ENCODE data around the gene DNAJC3. TPM values are rescaled to one million over a fixed set of nuclear protein-coding genes. Genes with fewer than 3 reads are reported as not detected.

The DNAJC3 gene
- total RNA-seq, 6 experiments from 2014 or later = 49.0 to 64.3 (median 51.7) TPM

DNA sequence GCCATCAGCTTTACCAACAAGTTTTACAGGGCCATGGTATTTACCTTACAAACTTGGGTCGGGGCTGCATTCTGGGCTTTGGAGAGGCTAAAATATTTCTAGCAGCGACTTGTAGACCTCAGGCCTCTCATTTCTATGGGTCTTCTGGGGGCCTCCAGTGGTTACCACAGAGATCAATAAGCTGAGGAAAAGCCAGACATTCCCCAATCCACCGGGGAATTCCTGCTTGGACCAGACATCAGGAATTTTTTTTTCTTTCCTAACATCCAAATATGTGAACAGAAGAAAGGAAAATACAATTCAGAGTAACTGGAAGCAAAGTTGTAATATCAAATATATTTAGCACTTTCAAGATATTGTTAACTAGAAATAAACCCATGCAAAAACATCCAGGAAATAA, 33.9 kb upstream of the DNAJC3 start:
- DNase-seq = no peak
- Histone ChIP-seq H3K4me3 (no peak overlapping the region), H3K27ac (no peak overlapping the region), H3K4me1 (peaks cover 0 to 8% (median 0%) of the 10 kb centered on the region in 4 donors), H3K27me3 (peaks cover 0 to 3% of the 10 kb centered on the region in 2 donors), H3K9me3 (no peaks in the 10 kb centered on the region), H3K36me3 (no peaks in the 10 kb centered on the region)
- 72% methylated on average over 3 of the region's 3 CpGs for WGBS (ENCODE audit: insufficient coverage, low coverage, low lambda C conversion rate, missing lambda C conversion rate)
- no peak for ATAC-seq
- TF ChIP-seq POLR2A (IDR thresholded peaks at IDR 0.05) (no peak), CTCF (IDR thresholded peaks at IDR 0.05) (no peak)
- intact Hi-C loops (cut with DNase I) = no loop called here

DNA sequence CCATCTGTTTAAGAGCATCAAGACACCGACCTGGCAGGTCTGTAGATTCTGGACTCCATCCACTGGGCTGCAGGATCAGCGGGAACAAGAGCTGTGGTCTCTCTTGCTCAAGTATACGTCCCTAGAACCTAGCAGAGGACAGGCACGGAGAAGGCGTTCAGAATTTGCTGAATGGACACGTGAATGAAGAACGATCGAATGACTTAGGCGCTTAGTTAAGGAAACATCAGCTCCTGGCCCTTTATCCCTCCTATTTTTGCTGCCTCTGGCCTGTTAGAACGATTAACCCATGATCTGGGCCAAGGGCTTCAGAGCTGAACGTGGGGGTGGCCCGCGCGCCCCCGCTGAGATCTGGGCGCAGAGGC, 33.4 kb upstream of the DNAJC3 start:
- Histone ChIP-seq H3K9me3 (no peaks in the 10 kb centered on the region), H3K4me1 (peaks cover 0 to 8% (median 0%) of the 10 kb centered on the region in 4 donors), H3K27ac (peak overlapping the region in 1 of 3 donors; percentile 31), H3K4me3 (peak overlapping the region; percentile 35 to 51 (median 44)), H3K27me3 (peaks cover 0 to 3% of the 10 kb centered on the region in 2 donors), H3K36me3 (no peaks in the 10 kb centered on the region)
- no peak for DNase-seq
- ATAC-seq = no peak
- WGBS (ENCODE audit: insufficient coverage, low coverage, low lambda C conversion rate, missing lambda C conversion rate) = 45% methylated on average over 4 of the region's 16 CpGs
- no peak for TF ChIP-seq POLR2A (IDR thresholded peaks at IDR 0.05)
- no peak for TF ChIP-seq CTCF (IDR thresholded peaks at IDR 0.05)
- intact Hi-C loops (cut with DNase I) = no loop called here

- Histone ChIP-seq H3K4me1 (peaks cover 0 to 8% (median 0%) of the 10 kb centered on the region in 4 donors), H3K4me3 (peak overlapping the region; percentile 35 to 51 (median 44)), H3K9me3 (no peaks in the 10 kb centered on the region), H3K27me3 (peaks cover 0 to 3% of the 10 kb centered on the region in 2 donors), H3K36me3 (no peaks in the 10 kb centered on the region), H3K27ac (peak overlapping the region in 1 of 3 donors; percentile 31)
- intact Hi-C loops (cut with DNase I) = no loop called here
- WGBS (ENCODE audit: insufficient coverage, low coverage, low lambda C conversion rate, missing lambda C conversion rate) = 5% methylated on average over 29 of the region's 62 CpGs
- DNase-seq (no peak), ATAC-seq (peak in 3 of 4 donors; percentile 6 to 21 (median 13))
- no peak for TF ChIP-seq CTCF (IDR thresholded peaks at IDR 0.05)
- TF ChIP-seq POLR2A (IDR thresholded peaks at IDR 0.05) = no peak
Observed at GRCh38 chr13:95643936-95644598, 32.9 kb upstream of the DNAJC3 start.

GRCh38 chr13:95644601-95645052, 32.3 kb upstream of the DNAJC3 start, which contains the start of gene DZIP1:
Gene DZIP1, minus strand, starts transcription at chr13:95644706. Its CDS starts 2,677 bp downstream, at chr13:95642029.
- peak; percentile 63 to 66 (median 65) for DNase-seq
- intact Hi-C loops (cut with DNase I) = no loop called here
- Histone ChIP-seq H3K27ac (peak within 1 kb of the TSS in 1 of 3 donors; percentile 31), H3K9me3 (no peaks in the 10 kb centered on the region), H3K4me3 (peak within 1 kb of the TSS; percentile 35 to 51 (median 44)), H3K27me3 (peaks cover 0 to 3% of the 10 kb centered on the region in 2 donors), H3K36me3 (no peaks in the 10 kb centered on the region), H3K4me1 (peaks cover 0 to 8% (median 0%) of the 10 kb centered on the region in 4 donors)
- ATAC-seq = peak; percentile 52 to 80 (median 66)
- WGBS (ENCODE audit: insufficient coverage, low coverage, low lambda C conversion rate, missing lambda C conversion rate) = 1% methylated on average over 16 of the region's 30 CpGs
- TF ChIP-seq POLR2A (IDR thresholded peaks at IDR 0.05) (no peak), CTCF (IDR thresholded peaks at IDR 0.05) (no peak)

Measured in right lobe of liver (tissue), 6 donors.